Measurements from ENCODE around the gene STC2.
"Not testable (repeated sequence)": the region's sequence is repeated elsewhere in the genome, so short reads cannot be mapped to it uniquely, and the experiment has no call there.

The STC2 gene

GRCh38 chr5:173327948-173328843, at the start of gene STC2:
STC2 (minus strand) TSS chr5:173328414; CDS start chr5:173328193, 221 bp downstream.
- DNase-seq = no peak

- DNase-seq = no peak
Measured at GRCh38 chr5:173371400-173371799, 43.2 kb upstream of the STC2 start.

- DNase-seq = not testable (repeated sequence)
Measured at GRCh38 chr5:173363406-173363805, 35.2 kb upstream of the STC2 start.

- DNase-seq = no peak
Measured at GRCh38 chr5:173355561-173355960, 27.3 kb upstream of the STC2 start.

GRCh38 chr5:173354645-173355044, 26.4 kb upstream of the STC2 start:
- no peak for DNase-seq

GRCh38 chr5:173352366-173353349, 24.4 kb upstream of the STC2 start:
- DNase-seq = no peak

- DNase-seq = no peak
Measured at GRCh38 chr5:173342813-173343755, 14.9 kb upstream of the STC2 start.

- no peak for DNase-seq
Measured at GRCh38 chr5:173341961-173342430, 13.8 kb upstream of the STC2 start.

- no peak for DNase-seq
Measured at GRCh38 chr5:173340984-173341383, 12.8 kb upstream of the STC2 start.

GRCh38 chr5:173340451-173340850, 12.2 kb upstream of the STC2 start:
- no peak for DNase-seq

GRCh38 chr5:173339286-173339685, 11.1 kb upstream of the STC2 start:
- DNase-seq = no peak

GRCh38 chr5:173338380-173339015, 10.3 kb upstream of the STC2 start:
- no peak for DNase-seq

GRCh38 chr5:173334808-173335207, 6.6 kb upstream of the STC2 start:
- DNase-seq = no peak

- no peak for DNase-seq
Measured at GRCh38 chr5:173333925-173334661, 5.9 kb upstream of the STC2 start.

- DNase-seq = peak; percentile 37
Measured at GRCh38 chr5:173331956-173332479, 3.8 kb upstream of the STC2 start.

GRCh38 chr5:173331287-173331686, 3.1 kb upstream of the STC2 start:
- DNase-seq = no peak

- DNase-seq = no peak
Measured at GRCh38 chr5:173330338-173331206, 2.4 kb upstream of the STC2 start.

- DNase-seq = no peak
Measured at GRCh38 chr5:173329491-173330337, 1.5 kb upstream of the STC2 start.
